A673 (cell line): ENCODE measurements around the gene AANAT.

ENCODE experiments used
- CTCF ChIP-seq: fragments of 300-800, 200-600 bp; sonication (generic); conservative IDR thresholded peaks from 2 replicates; pipeline ENCODE4 v1.5.1; 2017; ENCODE audit warnings: low read depth, mild to moderate bottlenecking, antibody characterized with exemption, low read length, moderate library complexity, mixed read lengths
- EZH2 ChIP-seq: fragments of 200-600 bp; sonication (generic); IDR thresholded peaks from 2 replicates; pipeline ENCODE4 v1.6.1; 2017; ENCODE audit warnings: borderline replicate concordance, low read depth, mild to moderate bottlenecking, mixed read lengths, antibody characterized with exemption, low read length; ENCODE audit not compliant: poor library complexity, severe bottlenecking

GRCh38 chr17:76435751-76436150 lies 31.7 kb upstream of the AANAT start:
- TF ChIP-seq CTCF = no peak
- TF ChIP-seq EZH2 = no peak
